ENCODE data around the gene FAM110C.
"Not testable (repeated sequence)": the region's sequence is repeated elsewhere in the genome, so short reads cannot be mapped to it uniquely, and the experiment has no call there.

The FAM110C gene

GRCh38 chr2:44748-45341 lies 1.5 kb downstream of the FAM110C start:
- DNase-seq (ENCODE audit: low read depth, low spot score) = no peak

GRCh38 chr2:42788-43187 lies 3.5 kb downstream of the FAM110C start:
- no peak for DNase-seq (ENCODE audit: low read depth, low spot score)

GRCh38 chr2:40465-40864 lies 5.8 kb downstream of the FAM110C start:
- no peak for DNase-seq (ENCODE audit: low read depth, low spot score)

- DNase-seq (ENCODE audit: low read depth, low spot score) = no peak
Observed at GRCh38 chr2:38155-38554, 8.2 kb downstream of the FAM110C start.

DNA sequence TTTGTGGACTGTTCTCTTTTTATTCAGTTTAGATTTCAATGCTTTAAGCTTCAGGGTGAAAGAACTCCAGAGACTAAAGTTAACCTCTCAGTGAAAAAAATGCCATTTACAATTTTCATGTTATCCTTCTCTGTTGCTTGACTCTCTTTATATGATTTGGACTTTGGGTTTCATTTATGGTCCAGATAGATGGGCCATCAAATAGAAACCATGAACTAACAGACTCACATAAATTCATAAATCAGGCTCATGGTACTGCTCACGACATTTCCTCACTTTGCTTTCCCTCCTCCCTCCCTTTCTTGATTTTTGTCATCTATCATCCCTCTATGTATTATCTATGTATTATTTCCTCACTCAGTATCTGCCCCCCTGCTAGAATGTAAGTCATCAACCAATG lies 10.0 kb downstream of the FAM110C start:
- DNase-seq (ENCODE audit: low read depth, low spot score) = no peak

GRCh38 chr2:35852-36251 lies 10.5 kb downstream of the FAM110C start:
- no peak for DNase-seq (ENCODE audit: low read depth, low spot score)

DNA sequence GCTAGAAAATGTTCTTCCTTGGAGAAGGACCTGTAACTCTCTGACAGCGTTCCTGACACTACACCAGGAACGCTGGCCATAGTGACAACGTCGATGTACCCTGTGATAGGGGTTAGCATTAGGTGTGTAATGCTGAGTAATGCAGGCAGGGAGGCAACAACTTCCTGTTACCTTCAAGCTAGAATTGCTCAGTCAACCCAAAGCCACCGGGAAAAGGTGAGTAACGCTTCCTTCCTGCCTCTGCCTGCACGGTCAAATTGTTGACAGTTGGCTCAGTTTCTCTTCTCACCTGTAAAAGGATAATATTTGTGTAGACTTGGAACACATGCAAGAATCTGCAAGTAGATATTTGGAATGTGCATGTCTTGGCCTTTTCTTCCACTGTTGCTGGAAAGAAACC lies 12.7 kb downstream of the FAM110C start:
- DNase-seq (ENCODE audit: low read depth, low spot score) = no peak

GRCh38 chr2:32068-32467 lies 14.2 kb downstream of the FAM110C start:
- DNase-seq (ENCODE audit: low read depth, low spot score) = no peak

DNA sequence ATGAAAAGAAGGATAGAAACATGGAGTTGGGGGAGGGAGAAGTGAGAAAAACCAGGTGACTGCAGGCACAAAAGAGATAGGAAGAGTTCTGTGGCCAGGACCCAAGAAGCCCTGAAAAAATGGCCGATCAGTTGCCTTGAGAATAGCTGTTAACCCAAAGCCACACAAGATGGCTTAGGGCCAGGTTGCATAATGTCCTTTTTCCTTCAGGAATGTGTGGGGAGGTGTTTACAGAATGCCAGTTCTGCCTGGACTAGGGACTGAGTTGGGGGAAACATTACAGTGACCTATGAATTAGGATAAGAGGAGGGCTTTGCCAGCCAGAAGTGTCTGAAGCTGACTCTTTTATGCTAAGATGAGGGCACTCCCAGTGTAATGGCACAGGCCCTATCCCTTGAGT lies 17.1 kb downstream of the FAM110C start:
- no peak for DNase-seq (ENCODE audit: low read depth, low spot score)

DNA sequence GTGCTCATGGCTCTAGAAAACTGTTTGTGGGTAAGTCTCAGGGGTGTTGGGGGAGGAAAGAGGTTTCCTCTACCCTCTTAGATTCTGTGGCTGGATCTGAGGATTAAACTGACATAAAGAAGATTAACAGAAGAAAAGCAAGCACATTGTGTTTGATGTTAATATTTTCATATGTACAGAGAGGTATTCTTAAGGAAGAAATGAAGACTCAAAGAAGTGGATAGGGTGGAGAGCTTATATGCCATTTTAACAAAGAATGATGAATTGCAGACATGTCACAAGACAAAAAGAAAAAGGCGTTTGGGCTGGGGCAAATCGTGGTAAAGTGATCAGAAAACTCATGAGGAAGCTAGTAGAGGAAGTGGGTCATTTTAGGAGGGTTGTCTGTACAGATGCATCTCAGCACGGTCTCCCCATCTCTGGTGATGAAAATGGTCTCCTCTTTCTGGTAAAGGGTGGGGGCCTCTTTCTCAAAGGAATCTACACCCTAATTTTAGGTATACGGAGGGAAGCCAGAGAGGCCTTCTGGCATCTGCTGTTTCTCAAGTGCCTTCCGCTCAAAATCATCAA lies 17.8 kb downstream of the FAM110C start:
- DNase-seq (ENCODE audit: low read depth, low spot score) = no peak

- DNase-seq (ENCODE audit: low read depth, low spot score) = no peak
Observed at GRCh38 chr2:26891-27290, 19.4 kb downstream of the FAM110C start.

- no peak for DNase-seq (ENCODE audit: low read depth, low spot score)
Observed at GRCh38 chr2:25543-25942, 20.8 kb downstream of the FAM110C start.

DNA sequence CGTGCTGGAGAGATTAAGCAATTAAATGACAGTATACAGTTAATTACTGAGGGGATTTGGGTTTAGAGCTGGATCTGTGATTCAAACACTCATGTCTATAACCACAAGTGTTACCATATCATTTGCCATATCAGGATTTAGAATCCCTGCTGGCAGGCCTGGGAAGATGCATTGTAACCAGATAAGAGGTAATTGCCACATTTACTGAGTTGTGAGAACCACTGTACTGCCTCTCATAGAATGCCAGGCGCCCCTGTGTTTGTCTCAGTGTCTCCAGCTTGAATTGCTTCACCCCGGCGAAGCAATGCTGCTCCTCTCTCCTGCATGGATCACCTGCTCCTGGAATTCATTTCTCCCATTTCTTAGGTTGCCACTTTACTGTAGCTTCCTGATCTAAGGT lies 21.7 kb downstream of the FAM110C start:
- not testable (repeated sequence) for DNase-seq (ENCODE audit: low read depth, low spot score)

GRCh38 chr2:24107-24506 lies 22.2 kb downstream of the FAM110C start:
- DNase-seq (ENCODE audit: low read depth, low spot score) = no peak

DNA sequence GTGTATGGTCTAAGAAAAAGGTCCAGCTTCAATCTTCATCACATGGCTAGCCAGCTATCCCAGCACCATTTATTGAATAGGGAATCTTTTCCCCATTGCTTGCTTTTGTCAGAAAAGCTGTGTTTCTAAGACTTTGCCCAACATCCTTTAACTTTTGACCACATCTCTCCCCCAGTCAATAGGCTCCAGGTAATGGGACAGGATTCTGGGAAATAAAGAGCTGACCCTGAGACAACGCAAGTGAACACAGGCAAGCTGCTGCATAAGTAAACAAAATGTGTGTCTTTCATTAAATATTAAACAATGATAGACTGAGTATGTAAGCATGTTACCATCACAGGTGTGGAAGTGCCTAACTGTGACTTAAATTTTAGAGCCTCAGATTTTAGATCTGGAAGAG lies 23.0 kb downstream of the FAM110C start:
- DNase-seq (ENCODE audit: low read depth, low spot score) = no peak

GRCh38 chr2:22244-22643 lies 24.1 kb downstream of the FAM110C start:
- not testable (repeated sequence) for DNase-seq (ENCODE audit: low read depth, low spot score)

- DNase-seq (ENCODE audit: low read depth, low spot score) = not testable (repeated sequence)
Observed at GRCh38 chr2:20259-20658, 26.0 kb downstream of the FAM110C start.

DNA sequence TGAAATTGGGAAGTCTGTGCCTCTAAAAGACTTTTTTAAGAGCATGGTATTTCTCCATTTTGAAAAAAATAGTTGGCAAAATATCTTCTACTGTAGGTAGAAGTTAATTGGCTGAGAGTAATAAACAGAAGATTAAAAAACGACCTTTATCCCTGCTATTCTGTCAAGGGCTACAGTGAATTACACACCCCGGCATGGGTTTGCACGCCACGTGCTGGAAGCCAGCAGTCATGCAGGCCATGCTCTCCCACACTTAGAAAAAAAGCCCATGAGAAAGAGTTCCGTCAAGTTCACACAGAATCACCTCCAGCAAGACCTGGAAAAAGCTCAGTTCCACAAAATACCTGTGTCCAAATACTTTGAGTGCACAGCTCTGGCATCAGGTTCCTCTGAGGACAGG lies 26.8 kb downstream of the FAM110C start:
- no peak for DNase-seq (ENCODE audit: low read depth, low spot score)

DNA sequence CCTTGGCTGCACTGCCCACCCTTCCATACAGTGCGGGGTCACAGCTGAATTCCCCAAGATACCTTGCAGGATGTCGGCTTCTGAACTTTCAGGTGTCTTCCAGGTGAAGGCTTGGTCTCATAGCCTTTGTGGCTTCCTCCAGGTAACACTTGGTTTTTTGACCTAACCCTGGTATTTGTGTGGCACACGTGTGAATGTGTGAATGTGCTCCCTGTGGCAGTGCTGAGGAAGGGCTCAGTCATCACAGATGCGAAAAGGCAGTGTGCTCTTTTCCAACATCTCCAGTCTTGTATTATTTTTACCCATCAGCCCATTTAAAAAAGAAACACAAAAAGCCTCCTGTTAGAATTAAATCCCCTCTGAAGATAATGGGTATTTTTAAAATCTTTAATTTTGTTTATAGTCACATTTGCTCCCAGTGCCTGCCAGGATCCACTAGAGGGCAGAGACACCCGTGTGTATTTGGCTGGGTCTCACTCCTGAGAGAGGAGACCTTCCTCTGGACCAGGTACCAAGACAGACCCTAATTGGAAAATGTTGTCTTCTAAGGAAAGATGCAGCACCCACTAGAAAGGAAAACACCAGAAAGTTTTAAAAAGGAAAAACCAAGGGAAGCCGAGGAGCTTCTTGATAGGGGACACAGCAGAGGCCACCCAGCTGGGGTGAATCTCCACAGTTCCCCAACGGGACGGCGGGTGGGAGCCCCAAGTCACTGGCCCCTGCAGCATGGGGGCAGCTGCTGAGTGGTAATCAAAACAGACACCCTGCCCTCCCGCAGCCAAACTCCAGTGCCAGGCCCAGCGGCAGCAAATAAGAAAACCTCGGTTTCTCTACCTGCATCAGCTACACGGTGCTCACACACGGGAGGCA lies 27.7 kb downstream of the FAM110C start:
- DNase-seq (ENCODE audit: low read depth, low spot score) = no peak

DNA sequence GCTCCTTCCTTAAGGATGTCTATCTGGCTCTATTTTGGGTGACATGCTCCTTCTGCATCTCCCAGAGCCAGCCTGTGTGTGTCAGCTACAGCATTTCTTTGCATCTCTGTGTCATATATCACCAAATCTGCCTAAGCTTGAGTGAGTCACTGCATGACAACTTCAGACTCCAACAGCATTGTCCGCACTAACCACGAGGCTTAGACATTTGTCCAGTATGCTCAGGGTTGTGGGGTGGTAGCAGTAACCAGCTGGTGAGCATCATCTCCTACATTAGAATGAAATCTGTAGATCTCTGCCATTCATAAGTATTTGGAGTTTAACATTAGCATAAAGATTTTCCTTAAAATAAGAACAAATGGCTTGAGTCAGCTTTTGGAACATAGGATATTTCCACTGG lies 30.4 kb downstream of the FAM110C start:
- not testable (repeated sequence) for DNase-seq (ENCODE audit: low read depth, low spot score)

GRCh38 chr2:11248-11941 lies 34.9 kb downstream of the FAM110C start:
- no peak for DNase-seq (ENCODE audit: low read depth, low spot score)

GRCh38 chr2:10222-10875 lies 36.0 kb downstream of the FAM110C start:
- no peak for DNase-seq (ENCODE audit: low read depth, low spot score)

Measured in brain pericyte (primary cell).